DMS 273 (cell line): ENCODE data around the gene HLA-DRB5.
"Not testable (repeated sequence)": the region's sequence is repeated elsewhere in the genome, so short reads cannot be mapped to it uniquely, and the experiment has no call there.

Experiments used
- DNase-seq: peaks from one replicate; lab custom pipeline; 2025; ENCODE audit not compliant: unreplicated experiment; lab: John Stamatoyannopoulos, UW

The HLA-DRB5 gene

DNA sequence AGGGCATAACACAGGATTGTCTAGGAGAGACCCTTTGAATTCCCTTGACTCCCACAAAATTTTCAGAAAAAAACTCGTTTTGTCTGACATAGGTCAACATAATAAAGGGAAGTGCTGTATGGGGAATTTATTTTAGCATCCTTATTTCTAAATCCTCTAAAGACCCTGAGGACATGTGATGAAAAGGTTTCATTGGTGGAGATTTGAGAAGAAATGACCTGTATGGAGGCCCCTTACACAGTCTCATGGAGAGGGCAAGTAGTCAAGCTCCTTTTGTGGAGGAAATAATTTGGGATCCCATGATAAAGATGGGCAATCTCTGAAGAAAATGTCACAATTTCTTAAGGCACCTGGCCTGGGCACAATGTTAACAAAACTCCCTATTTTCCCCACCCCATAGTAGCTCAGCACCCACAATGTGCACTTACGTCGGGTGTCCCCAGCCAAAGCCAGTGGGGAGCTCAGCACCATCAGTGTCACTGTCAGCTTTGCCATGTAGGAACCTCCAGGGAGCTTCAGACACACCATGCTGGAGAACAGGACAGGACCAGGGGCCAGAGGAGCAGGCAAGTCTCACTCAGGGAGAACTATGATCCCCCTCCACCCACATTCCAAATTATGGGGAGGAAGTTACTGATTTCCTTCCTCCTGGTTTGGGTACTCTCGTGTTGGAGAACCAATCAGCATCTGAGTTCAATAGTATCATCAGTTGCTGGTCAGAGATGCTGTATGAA, at the start of gene HLA-DRB5:
HLA-DRB5 (minus strand) TSS at position 591 of the 734 bp plus-strand sequence; CDS start at position 528, 63 bp downstream.
- DNase-seq = no peak

DNA sequence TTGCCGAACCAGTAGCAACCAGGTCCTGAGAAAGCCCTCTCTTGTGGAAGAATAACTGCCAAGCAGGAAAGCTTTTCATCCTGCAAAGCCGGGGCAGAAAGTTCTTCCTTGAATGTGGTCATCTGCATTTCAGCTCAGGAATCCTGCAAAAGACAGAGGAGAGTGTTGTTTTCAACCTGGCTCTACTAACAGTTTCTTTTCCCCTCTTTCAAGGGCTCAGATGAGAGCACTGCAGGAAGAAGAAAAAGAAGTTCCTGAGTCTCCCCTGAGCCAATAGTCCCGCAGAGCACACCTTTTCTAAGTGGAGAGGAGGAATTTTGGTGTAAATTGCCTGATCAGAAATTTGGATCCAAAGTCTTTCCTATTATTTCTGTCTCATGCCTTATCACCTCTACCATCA, 48.9 kb upstream of the HLA-DRB5 start:
- DNase-seq = no peak

DNA sequence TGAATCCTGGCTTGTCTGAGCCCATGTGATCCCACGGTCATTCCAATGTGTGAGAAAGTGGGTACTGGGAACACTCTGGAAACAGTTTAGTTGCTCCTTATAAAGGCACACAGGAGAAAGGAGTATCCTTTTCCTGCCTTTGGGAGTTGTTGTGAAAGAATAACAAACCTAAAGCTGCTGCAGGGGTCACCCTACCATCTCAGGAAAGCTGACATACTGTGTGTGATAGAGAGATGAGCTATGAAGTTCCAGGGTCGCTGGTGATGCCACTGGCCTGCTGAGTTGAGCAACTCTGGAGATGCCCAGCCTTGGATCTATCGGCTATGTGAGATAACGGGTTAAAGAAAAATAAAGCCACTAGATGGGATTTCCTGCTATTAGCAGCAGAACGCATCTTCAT, 47.4 kb upstream of the HLA-DRB5 start:
- DNase-seq = not testable (repeated sequence)

DNA sequence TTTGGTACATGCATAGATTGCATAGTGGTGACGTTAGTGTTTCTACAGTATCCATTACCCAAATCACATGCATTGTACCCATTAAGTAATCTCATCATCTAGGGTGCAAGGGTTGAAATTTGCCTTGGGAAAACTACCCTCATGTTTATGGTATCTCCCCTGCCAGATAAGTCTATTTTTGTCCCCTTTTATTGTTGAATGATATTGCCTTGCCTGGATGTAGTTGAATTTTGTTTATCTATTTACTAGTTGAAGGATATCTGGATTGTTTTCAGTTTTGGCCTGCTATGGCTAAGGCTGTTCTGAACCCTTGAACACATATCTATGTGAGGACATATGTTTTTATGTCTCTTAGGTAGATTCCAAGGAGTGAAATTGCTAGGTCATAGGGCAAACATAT, 46.2 kb upstream of the HLA-DRB5 start:
- no peak for DNase-seq

DNA sequence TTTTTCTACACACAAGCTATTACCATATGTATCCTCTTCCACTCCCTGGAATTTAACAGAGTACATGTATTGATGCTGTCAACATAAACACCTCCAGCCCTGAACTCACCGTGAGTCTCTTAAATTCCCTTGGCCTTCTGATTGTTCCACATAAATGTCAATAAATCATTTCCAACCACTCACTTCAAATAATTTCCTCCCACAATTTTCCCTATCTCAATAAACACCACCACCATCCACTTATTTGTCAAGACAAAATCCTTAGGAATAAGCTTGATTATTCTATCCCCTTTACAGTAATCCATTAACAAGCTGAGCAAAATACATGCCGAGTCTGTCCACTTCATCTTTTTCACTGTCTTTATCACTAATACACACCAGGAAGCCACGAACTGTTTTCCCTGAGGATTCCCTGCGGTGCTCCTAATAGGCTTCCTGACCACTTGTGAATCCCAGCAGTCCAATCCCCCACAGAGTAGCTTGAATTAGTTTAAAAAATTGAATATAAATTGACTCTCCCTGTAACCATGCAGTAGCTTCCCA, 40.3 kb upstream of the HLA-DRB5 start:
- DNase-seq = no peak

GRCh38 chr6:32568561-32568960, 38.5 kb upstream of the HLA-DRB5 start:
- DNase-seq = no peak

GRCh38 chr6:32566957-32567356, 36.9 kb upstream of the HLA-DRB5 start:
- DNase-seq = no peak

DNA sequence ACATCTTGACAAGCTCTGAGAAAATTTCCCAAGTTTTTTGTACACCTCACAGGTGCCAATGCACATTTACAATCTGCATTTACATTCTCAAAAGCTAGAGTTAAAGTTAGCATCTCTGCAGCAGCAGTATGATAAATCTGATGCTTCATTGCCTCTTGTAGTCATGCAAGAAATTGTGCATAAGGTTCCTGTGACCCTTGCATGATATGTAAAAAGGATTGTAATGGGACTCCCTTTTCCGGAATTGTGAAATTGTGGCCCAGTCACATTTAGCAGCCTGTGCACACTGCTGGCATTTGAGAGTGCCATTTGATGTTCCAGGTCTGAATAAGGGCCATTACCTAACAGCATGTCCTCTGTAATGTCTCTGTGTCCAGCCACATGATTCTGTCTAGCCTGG, 35.4 kb upstream of the HLA-DRB5 start:
- DNase-seq = no peak

- DNase-seq = no peak
Observed at GRCh38 chr6:32562940-32563339, 32.9 kb upstream of the HLA-DRB5 start.

DNA sequence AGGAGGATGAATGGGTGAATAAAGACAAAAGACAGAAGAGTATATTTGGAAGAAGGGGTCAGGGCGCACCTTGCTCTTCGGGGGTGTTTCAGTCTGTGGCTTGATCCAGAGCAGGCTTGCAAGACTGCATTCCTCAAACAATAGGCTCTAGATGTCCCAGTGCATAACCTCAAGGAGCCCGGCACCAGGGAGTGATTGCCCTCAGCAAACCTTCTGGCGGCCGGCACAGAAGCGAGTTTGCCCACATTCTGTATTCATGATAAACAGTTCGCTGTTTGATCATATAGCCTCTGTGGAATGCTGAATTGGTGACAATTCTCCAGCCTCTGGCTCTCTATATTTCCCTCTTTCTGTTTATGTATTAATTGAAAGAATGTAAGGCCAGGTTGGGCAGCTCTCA, 29.7 kb upstream of the HLA-DRB5 start:
- DNase-seq = no peak

- DNase-seq = no peak
Observed at GRCh38 chr6:32558426-32559057, 28.5 kb upstream of the HLA-DRB5 start.

DNA sequence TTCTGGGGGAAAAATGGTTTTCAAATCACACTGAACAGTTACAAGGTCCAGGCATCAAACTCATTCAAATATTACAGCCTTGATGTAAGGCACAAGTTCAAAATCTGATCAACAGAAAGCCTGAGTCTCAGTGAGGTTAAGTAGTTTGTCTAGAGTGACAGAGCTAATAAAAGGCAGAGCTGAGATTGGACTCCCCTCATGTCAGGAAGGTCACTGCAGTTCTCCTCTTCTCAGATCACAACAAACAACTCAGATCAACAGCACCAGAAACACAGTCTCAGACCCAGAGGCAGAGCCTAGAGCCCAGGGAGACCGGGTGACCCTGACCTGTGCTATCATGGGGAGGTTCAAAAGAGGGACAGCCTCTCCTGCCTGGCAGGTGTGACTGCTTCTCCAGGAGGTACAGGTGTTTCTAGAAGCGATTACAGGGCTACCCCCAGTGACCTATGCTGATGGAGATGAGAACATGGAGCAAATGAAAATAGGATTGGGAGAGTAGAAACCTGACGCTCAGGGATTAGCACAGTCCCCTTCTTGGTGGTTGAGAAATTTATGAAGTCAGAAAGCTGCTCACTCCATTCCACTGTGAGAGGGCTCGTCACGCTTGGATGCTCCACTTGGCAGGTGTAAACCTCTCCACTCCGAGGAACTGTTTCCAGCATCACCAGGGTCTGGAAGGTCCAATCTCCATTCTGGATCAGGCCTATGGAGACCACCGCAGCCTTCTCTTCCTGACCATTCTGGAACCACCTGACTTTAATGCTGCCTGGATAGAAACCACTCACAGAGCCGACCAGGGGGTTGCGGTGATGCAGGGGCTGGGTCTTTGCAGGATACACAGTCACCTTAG, 24.3 kb upstream of the HLA-DRB5 start:
- no peak for DNase-seq

- DNase-seq = no peak
Observed at GRCh38 chr6:32553037-32553742, 23.1 kb upstream of the HLA-DRB5 start.

DNA sequence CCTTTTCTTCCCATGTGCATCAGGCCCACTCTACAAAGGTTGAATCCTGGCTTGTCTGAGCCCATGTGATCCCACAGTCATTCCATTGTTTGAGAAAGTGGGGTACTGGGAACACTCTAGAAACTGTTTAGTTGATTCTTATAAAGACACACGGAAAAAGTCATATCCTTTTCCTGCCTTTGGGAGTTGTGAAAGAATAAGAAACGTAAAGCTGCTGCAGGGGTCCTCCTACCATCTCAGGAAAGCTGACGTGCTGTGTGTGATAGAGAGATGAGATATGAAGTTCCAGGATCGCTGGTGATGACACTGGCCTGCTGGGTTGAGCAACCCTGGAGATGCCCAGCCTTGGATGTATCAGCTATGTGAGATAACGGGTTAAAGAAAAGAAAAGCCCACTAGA, 21.3 kb upstream of the HLA-DRB5 start:
- DNase-seq = no peak

DNA sequence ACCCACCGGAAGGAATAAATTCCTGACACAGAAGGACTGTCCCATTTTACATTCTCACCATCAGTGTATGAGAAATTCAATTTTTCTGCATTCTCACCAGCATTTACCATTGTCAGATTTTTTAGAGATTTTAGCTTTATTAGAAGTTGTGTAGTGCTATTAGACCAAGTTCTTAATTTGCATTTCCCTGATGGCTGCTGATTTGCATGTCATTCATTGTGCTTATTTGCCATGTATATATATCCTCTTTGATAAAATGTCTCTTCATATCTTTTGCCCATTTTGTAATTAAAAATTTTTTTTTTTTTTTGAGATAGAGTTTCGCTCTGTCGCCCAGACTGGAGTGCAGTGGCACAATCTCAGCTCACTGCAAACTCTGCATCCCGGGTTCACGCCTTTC, 9.8 kb upstream of the HLA-DRB5 start:
- no peak for DNase-seq

DNA sequence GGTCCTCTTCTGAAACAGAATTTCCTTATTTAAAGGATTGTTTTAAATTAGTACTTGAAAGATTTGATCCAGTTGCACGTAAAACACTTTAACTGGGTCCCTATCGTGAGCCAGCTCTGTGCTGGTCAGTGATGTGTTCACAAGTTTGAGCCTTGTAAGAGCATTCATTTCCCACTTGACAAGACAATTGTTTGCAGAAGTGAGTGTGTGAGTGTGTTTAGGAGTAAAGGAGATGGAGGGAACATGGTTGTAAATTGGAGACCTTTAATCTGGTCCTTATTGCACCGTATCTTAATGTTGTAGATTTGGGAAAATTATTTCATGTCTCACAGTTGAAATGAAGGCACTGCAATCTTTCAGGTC, 325 bp upstream of the HLA-DRB5 start:
- not testable (repeated sequence) for DNase-seq

GRCh38 chr6:32522302-32523047, 7.6 kb downstream of the HLA-DRB5 start:
- no peak for DNase-seq

GRCh38 chr6:32519910-32520258, 10.2 kb downstream of the HLA-DRB5 start:
- DNase-seq = no peak

GRCh38 chr6:32519118-32519909, 10.8 kb downstream of the HLA-DRB5 start:
- DNase-seq = no peak
